ENCODE data around the gene IL22. TPM values are rescaled to one million over a fixed set of nuclear protein-coding genes. Genes with fewer than 3 reads are reported as not detected.
A peak's percentile ranks its signal among the peaks of the same experiment; 100 is the strongest.

The IL22 gene
- total and polyA plus RNA-seq, 7 donors: 1.2 TPM; not detected in 6

- Histone ChIP-seq H3K27ac (no peak overlapping the region), H3K4me3 (no peak overlapping the region), H3K27me3 (no peaks in the 10 kb centered on the region), H3K36me3 (no peaks in the 10 kb centered on the region), H3K9me3 (no peaks in the 10 kb centered on the region), H3K4me1 (peaks cover 0 to 5% (median 1%) of the 10 kb centered on the region in 4 donors)
- DNase-seq: no peak
- 93% methylated on average over 5 of the region's 5 CpGs for WGBS, 2 donors
- no peak for TF ChIP-seq CTCF (IDR thresholded peaks at IDR 0.05)
- no peak for TF ChIP-seq POLR2A (IDR thresholded peaks at IDR 0.05)
- no peak for TF ChIP-seq POLR2AphosphoS5 (IDR thresholded peaks at IDR 0.05)
- no peak for TF ChIP-seq EP300 (IDR thresholded peaks at IDR 0.05)
- intact Hi-C loops (cut with DNase I): no loop called here
Observed at GRCh38 chr12:68252077-68252476, 1.3 kb downstream of the IL22 start.

GRCh38 chr12:68250454-68250853, 3.0 kb downstream of the IL22 start:
- 82 to 84% methylated on average over 3 of the region's 3 CpGs for WGBS, 2 donors
- intact Hi-C loops (cut with DNase I): no loop called here
- DNase-seq: no peak
- Histone ChIP-seq H3K27ac (no peak overlapping the region), H3K4me1 (peaks cover 0 to 18% (median 16%) of the 10 kb centered on the region in 4 donors), H3K27me3 (no peaks in the 10 kb centered on the region), H3K9me3 (no peaks in the 10 kb centered on the region), H3K36me3 (no peaks in the 10 kb centered on the region), H3K4me3 (no peak overlapping the region)
- TF ChIP-seq POLR2AphosphoS5 (IDR thresholded peaks at IDR 0.05) (no peak), POLR2A (IDR thresholded peaks at IDR 0.05) (no peak), EP300 (IDR thresholded peaks at IDR 0.05) (no peak), CTCF (IDR thresholded peaks at IDR 0.05) (no peak)

DNA sequence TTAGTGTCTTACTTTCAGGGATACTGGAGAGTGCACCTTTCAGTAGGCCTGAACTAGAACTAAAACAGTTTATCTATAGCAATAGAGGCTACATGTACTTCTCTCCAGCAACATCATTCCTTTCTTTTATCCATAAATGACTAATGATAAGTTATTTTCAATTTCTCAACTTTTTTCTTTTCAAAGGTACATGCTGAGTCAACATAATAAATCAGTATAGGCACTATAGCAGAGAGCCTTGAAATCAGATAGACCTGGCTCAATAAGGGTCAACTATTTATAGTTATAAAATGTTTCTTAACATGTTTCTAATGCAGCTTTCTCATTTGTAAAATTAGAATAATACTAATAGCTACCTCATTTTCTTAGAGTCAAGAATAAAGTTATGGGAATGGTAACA, 5.6 kb downstream of the IL22 start:
- H3K27me3 ChIP-seq: no peaks in the 10 kb centered on the region
- no peak for TF ChIP-seq EP300 (IDR thresholded peaks at IDR 0.05)
- no peak for TF ChIP-seq CTCF (IDR thresholded peaks at IDR 0.05)
- no peak for TF ChIP-seq POLR2AphosphoS5 (IDR thresholded peaks at IDR 0.05)
- no peak for TF ChIP-seq POLR2A (IDR thresholded peaks at IDR 0.05)
- intact Hi-C loops (cut with DNase I): no loop called here
- peaks cover 0 to 30% (median 26%) of the 10 kb centered on the region in 4 donors for H3K4me1 ChIP-seq
- no peak for DNase-seq
- no peaks in the 10 kb centered on the region for H3K36me3 ChIP-seq
- no peak overlapping the region for H3K4me3 ChIP-seq
- H3K9me3 ChIP-seq: no peaks in the 10 kb centered on the region
- H3K27ac ChIP-seq: peak overlapping the region in 1 of 4 donors; percentile 81

DNA sequence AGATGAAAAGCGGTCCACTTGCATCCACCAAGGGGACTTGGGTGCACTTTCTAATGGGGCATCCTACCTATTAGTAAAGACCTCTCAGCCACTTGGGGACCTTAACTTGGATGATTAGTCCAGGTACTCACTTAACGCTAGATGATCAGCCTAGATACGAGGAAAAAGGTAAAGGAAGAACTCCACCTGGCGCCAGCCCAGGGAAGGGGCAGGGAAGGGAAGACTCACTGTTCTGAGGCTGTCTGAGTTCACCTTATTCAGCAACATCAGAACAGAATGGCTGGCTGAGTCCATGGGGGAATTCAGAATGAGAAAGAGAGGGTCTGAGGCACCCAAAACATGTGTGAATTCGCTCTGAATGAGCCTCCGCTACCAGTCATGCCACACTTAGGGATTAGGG, 7.1 kb downstream of the IL22 start:
- intact Hi-C loops (cut with DNase I): no loop called here
- H3K27me3 ChIP-seq: no peaks in the 10 kb centered on the region
- H3K4me3 ChIP-seq: peak overlapping the region in 3 of 4 donors; percentile 38 to 49 (median 45)
- no peaks in the 10 kb centered on the region for H3K9me3 ChIP-seq
- TF ChIP-seq EP300 (IDR thresholded peaks at IDR 0.05) (no peak), CTCF (IDR thresholded peaks at IDR 0.05) (no peak), POLR2AphosphoS5 (IDR thresholded peaks at IDR 0.05) (no peak), POLR2A (IDR thresholded peaks at IDR 0.05) (no peak)
- peaks cover 0 to 34% (median 27%) of the 10 kb centered on the region in 4 donors for H3K4me1 ChIP-seq
- DNase-seq: no peak
- 91 to 94% methylated on average over 6 of the region's 6 CpGs for WGBS, 2 donors
- H3K36me3 ChIP-seq: no peaks in the 10 kb centered on the region
- peak overlapping the region in 3 of 4 donors; percentile 80 to 89 (median 81) for H3K27ac ChIP-seq
